Keratinocyte (primary cell): ENCODE measurements around the gene BSG. TPM values are rescaled to one million over a fixed set of nuclear protein-coding genes. Genes with fewer than 3 reads are reported as not detected.
A peak's percentile ranks its signal among the peaks of the same experiment; 100 is the strongest.

Source experiments
- DNase-seq: peaks from one replicate; pipeline ENCODE4 v3.0.0-alpha.2; 2011; ENCODE audit warnings: low read depth, missing footprints, low spot score
- FAIRE-seq: peaks from 2 replicates; lab custom pipeline; 2011; peaks lifted over from hg19 to GRCh38; lab: Jason Lieb, UNC
- H2AFZ ChIP-seq: 2 replicates; pipeline ENCODE4 v1.6.0; 2012; ENCODE audit warnings: low read length, control low read depth, inconsistent platforms; ENCODE audit not compliant: control insufficient read depth
- H3K27ac ChIP-seq: 2 replicates; pipeline ENCODE4 v1.5.1; 2011; ENCODE audit warnings: low read length; ENCODE audit not compliant: control insufficient read depth, insufficient read depth
- H3K27me3 ChIP-seq: 3 replicates; pipeline ENCODE4 v1.6.0; 2011; ENCODE audit warnings: low read length; ENCODE audit not compliant: control insufficient read depth, insufficient read depth; ENCODE audit errors: extremely low read depth
- H3K36me3 ChIP-seq, 2 experiments: 2 replicates in 1 of 2; 3 replicates in 1 of 2; pipeline ENCODE4 v1.5.1; 2011; ENCODE audit warnings: low read length in 2 of 2, mild to moderate bottlenecking in 1 of 2; ENCODE audit not compliant: control insufficient read depth in 2 of 2, insufficient read depth in 2 of 2; ENCODE audit errors: extremely low read depth in 1 of 2
- H3K4me1 ChIP-seq: 3 replicates; pipeline ENCODE4 v1.5.1; 2011; ENCODE audit warnings: low read length; ENCODE audit not compliant: control insufficient read depth, insufficient read depth; ENCODE audit errors: extremely low read depth
- H3K4me2 ChIP-seq: 3 replicates; pipeline ENCODE4 v1.6.0; 2011; ENCODE audit warnings: low read depth, low read length; ENCODE audit not compliant: control insufficient read depth, insufficient read depth; ENCODE audit errors: extremely low read depth
- H3K4me3 ChIP-seq, 3 experiments: fragments of 200-600 bp in 1 of 3; sonication (generic) in 1 of 3; 2 replicates in 2 of 3; 3 replicates in 1 of 3; pipeline ENCODE4 v1.5.1; 2011 to 2016; ENCODE audit warnings: low read length in 3 of 3, mild to moderate bottlenecking in 3 of 3, control low read depth in 2 of 3, inconsistent platforms in 1 of 3, low read depth in 1 of 3, mixed read lengths in 1 of 3, mixed run types in 1 of 3, moderate library complexity in 1 of 3; ENCODE audit not compliant: control insufficient read depth in 2 of 3, insufficient read depth in 2 of 3; ENCODE audit errors: extremely low read depth in 1 of 3
- H3K79me2 ChIP-seq: 2 replicates; pipeline ENCODE4 v1.6.0; 2012; ENCODE audit warnings: low read length; ENCODE audit not compliant: control insufficient read depth, insufficient read depth
- H3K9ac ChIP-seq: 3 replicates; pipeline ENCODE4 v1.6.0; 2011; ENCODE audit warnings: low read length; ENCODE audit not compliant: control insufficient read depth, insufficient read depth; ENCODE audit errors: extremely low read depth
- H3K9me1 ChIP-seq: 3 replicates; pipeline ENCODE4 v1.6.0; 2011; ENCODE audit warnings: low read length; ENCODE audit not compliant: control insufficient read depth, insufficient read depth; ENCODE audit errors: extremely low read depth
- H3K9me3 ChIP-seq: 2 replicates; pipeline ENCODE4 v1.5.1; 2012; ENCODE audit warnings: low read depth, low read length; ENCODE audit not compliant: control insufficient read depth
- H4K20me1 ChIP-seq: 3 replicates; pipeline ENCODE4 v1.6.0; 2011; ENCODE audit warnings: low read length; ENCODE audit not compliant: control insufficient read depth, insufficient read depth; ENCODE audit errors: extremely low read depth
- EZH2 ChIP-seq: IDR thresholded peaks from one replicate; pipeline ENCODE4 v1.6.1; 2012; ENCODE audit warnings: inconsistent platforms, mild to moderate bottlenecking, low read length, moderate library complexity
- dilution Hi-C: fragments of 300-500 bp; cut with MboI; formaldehyde crosslinking; loops from one replicate; pipeline ENCODE4 v1.7.0; 2020; ENCODE audit warnings: low sequenced_read_pairs; ENCODE audit not compliant: extremely low pct_ligation_motif_present
- polyA plus RNA-seq, 5 experiments: library from polyadenylated mRNA; depleted of rRNA in 3 of 5; stranded (reverse) in 3 of 5; stranded (forward) in 1 of 5; unstranded in 1 of 5; fragments of >200 nt; gene quantifications; 1 replicate in 1 of 5; 2 replicates in 3 of 5; 3 replicates in 1 of 5; pipeline versions ENCODE4 v1.2.1 to v1.2.3, GENCODE V29; 2011 to 2012; ENCODE audit warnings: missing spikeins in 2 of 5, low read depth in 1 of 5, low replicate concordance in 1 of 5
- TF ChIP-seq, protein P1 (sequence below), 3 experiments: IDR thresholded peaks in 1 of 3; conservative IDR thresholded peaks in 1 of 3; optimal IDR thresholded peaks in 1 of 3; 2 replicates in 2 of 3; 3 replicates in 1 of 3; pipeline versions ENCODE3 to v1.5.1; 2011; ENCODE audit warnings: low read length in 3 of 3, mild to moderate bottlenecking in 3 of 3, moderate library complexity in 2 of 3, control low read depth in 1 of 3, inconsistent platforms in 1 of 3; ENCODE audit not compliant: insufficient read depth in 2 of 3; ENCODE audit errors: extremely low read depth in 1 of 3

Gene BSG
- polyA plus RNA-seq, 1 donor (not counting 4 experiments of a cell fraction or from before 2014, with no cell fraction given), result 388 TPM

GRCh38 chr19:610801-611480 lies 38.5 kb downstream of the BSG start:
- Histone ChIP-seq H2AFZ (peak overlapping the region; percentile 44), H3K4me2 (peak overlapping the region; percentile 15), H3K4me1 (peaks cover 18% of the 10 kb centered on the region), H3K36me3 (peaks cover 0 to 2% of the 10 kb centered on the region in 2 experiments), H3K4me3 (peak overlapping the region in 1 of 3 experiments; percentile 49), H3K9me3 (no peaks in the 10 kb centered on the region), H3K27me3 (no peaks in the 10 kb centered on the region), H3K79me2 (no peaks in the 10 kb centered on the region), H3K9ac (peak overlapping the region; percentile 64), H4K20me1 (peaks cover 8% of the 10 kb centered on the region), H3K9me1 (no peaks in the 10 kb centered on the region), H3K27ac (peak overlapping the region; percentile 57)
- DNase-seq (no peak), FAIRE-seq (no peak)
- dilution Hi-C loops, result no loop called here
- TF ChIP-seq, protein P1, sequence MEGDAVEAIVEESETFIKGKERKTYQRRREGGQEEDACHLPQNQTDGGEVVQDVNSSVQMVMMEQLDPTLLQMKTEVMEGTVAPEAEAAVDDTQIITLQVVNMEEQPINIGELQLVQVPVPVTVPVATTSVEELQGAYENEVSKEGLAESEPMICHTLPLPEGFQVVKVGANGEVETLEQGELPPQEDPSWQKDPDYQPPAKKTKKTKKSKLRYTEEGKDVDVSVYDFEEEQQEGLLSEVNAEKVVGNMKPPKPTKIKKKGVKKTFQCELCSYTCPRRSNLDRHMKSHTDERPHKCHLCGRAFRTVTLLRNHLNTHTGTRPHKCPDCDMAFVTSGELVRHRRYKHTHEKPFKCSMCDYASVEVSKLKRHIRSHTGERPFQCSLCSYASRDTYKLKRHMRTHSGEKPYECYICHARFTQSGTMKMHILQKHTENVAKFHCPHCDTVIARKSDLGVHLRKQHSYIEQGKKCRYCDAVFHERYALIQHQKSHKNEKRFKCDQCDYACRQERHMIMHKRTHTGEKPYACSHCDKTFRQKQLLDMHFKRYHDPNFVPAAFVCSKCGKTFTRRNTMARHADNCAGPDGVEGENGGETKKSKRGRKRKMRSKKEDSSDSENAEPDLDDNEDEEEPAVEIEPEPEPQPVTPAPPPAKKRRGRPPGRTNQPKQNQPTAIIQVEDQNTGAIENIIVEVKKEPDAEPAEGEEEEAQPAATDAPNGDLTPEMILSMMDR (optimal IDR thresholded peaks at IDR 0.05 in 1 of 3, IDR thresholded peaks at IDR 0.05 in 1 of 3, conservative IDR thresholded peaks at IDR 0.05 in 1 of 3; ENCODE audit: extremely low read depth in 1 of 3, insufficient read depth in 2 of 3, low read length in 3 of 3), result no peak
- TF ChIP-seq EZH2, result no peak

- H3K4me2 ChIP-seq, result peak overlapping the region; percentile 15
- no peaks in the 10 kb centered on the region for H3K9me3 ChIP-seq
- TF ChIP-seq, protein P1 (optimal IDR thresholded peaks at IDR 0.05 in 1 of 3, IDR thresholded peaks at IDR 0.05 in 1 of 3, conservative IDR thresholded peaks at IDR 0.05 in 1 of 3; ENCODE audit: extremely low read depth in 1 of 3, insufficient read depth in 2 of 3, low read length in 3 of 3), result no peak
- no peak for TF ChIP-seq EZH2
- peak; percentile 67 for DNase-seq
- H4K20me1 ChIP-seq, result peaks cover 8% of the 10 kb centered on the region
- no peak for FAIRE-seq
- H3K9me1 ChIP-seq, result no peaks in the 10 kb centered on the region
- H3K27me3 ChIP-seq, result no peaks in the 10 kb centered on the region
- peak overlapping the region; percentile 57 for H3K27ac ChIP-seq
- peaks cover 0 to 2% of the 10 kb centered on the region in 2 experiments for H3K36me3 ChIP-seq
- dilution Hi-C loops, result no loop called here
- no peaks in the 10 kb centered on the region for H3K79me2 ChIP-seq
- no peak overlapping the region for H3K4me3 ChIP-seq
- H3K4me1 ChIP-seq, result peaks cover 18% of the 10 kb centered on the region
- H2AFZ ChIP-seq, result no peak overlapping the region
- H3K9ac ChIP-seq, result peak overlapping the region; percentile 64
These were observed 39.1 kb downstream of the BSG start for GRCh38 chr19:611481-611868.
